ENCODE measurements around the gene KIAA0232. TPM values are rescaled to one million over a fixed set of nuclear protein-coding genes. Genes with fewer than 3 reads are reported as not detected.

Gene KIAA0232
- total and polyA plus RNA-seq, 2 of the 8 experiments (the other 6 are each of a cell fraction or from before 2014, with no cell fraction given): 5.6 to 23.3 TPM

GRCh38 chr4:6782147-6782845 is at the start of gene KIAA0232 (continued):
- TF ChIP-seq SP4 (IDR thresholded peaks at IDR 0.05; ENCODE audit: low read length) (no peak), KDM5A (IDR thresholded peaks at IDR 0.05; ENCODE audit: low read length) (no peak), SAP30 (IDR thresholded peaks at IDR 0.05; ENCODE audit: insufficient read depth, insufficient replicate concordance, low read length) (no peak), CTBP2 (IDR thresholded peaks at IDR 0.05; ENCODE audit: borderline replicate concordance, insufficient read depth, insufficient read length, low read length) (peak; percentile 70), POU5F1 (IDR thresholded peaks at IDR 0.05; ENCODE audit: low read depth, low read length) (no peak), GABPA (IDR thresholded peaks at IDR 0.05; ENCODE audit: borderline replicate concordance, insufficient read depth, low read length) (no peak), HDAC2 (IDR thresholded peaks at IDR 0.05; ENCODE audit: borderline replicate concordance in 1 of 2, low read depth in 2 of 2, low read length in 2 of 2) (peak in 1 of 2 experiments; percentile 77; a peak in 1 of 4 replicates), JUND (IDR thresholded peaks at IDR 0.05; ENCODE audit: low read length) (peak; percentile 59; the same call in 1 of the 2 replicates), RXRA (IDR thresholded peaks at IDR 0.05; ENCODE audit: insufficient read depth, low read depth, low read length) (no peak), CBX5 (IDR thresholded peaks at IDR 0.05; ENCODE audit: low read depth, low read length) (no peak), POLR2A (IDR thresholded peaks at IDR 0.05; ENCODE audit: control extremely low read depth in 1 of 2, low read depth in 2 of 2, low read length in 2 of 2) (peak in 1 of 2 experiments; percentile 33; a peak in 2 of 3 replicates), TBP (IDR thresholded peaks at IDR 0.05; ENCODE audit: low read depth, low read length) (peak; percentile 73; the same call in 1 of the 2 replicates), SRF (IDR thresholded peaks at IDR 0.05; ENCODE audit: low read depth, low read length) (peak; percentile 29; the same call in 1 of the 2 replicates), CBX8 (IDR thresholded peaks at IDR 0.05; ENCODE audit: borderline replicate concordance, low read depth, low read length) (no peak), RFX5 (IDR thresholded peaks at IDR 0.05; ENCODE audit: borderline replicate concordance, low read depth, low read length) (no peak), BACH1 (IDR thresholded peaks at IDR 0.05; ENCODE audit: low read length) (no peak), FOSL1 (IDR thresholded peaks at IDR 0.05; ENCODE audit: insufficient read depth, low read depth, low read length) (0 out of 2 replicates have a peak, but pooled peaks have one; percentile 52), NRF1 (IDR thresholded peaks at IDR 0.05; ENCODE audit: low read depth, low read length) (no peak), KDM1A (IDR thresholded peaks at IDR 0.05; ENCODE audit: borderline replicate concordance, low read length) (no peak)
- TF ChIP-seq, protein P1, sequence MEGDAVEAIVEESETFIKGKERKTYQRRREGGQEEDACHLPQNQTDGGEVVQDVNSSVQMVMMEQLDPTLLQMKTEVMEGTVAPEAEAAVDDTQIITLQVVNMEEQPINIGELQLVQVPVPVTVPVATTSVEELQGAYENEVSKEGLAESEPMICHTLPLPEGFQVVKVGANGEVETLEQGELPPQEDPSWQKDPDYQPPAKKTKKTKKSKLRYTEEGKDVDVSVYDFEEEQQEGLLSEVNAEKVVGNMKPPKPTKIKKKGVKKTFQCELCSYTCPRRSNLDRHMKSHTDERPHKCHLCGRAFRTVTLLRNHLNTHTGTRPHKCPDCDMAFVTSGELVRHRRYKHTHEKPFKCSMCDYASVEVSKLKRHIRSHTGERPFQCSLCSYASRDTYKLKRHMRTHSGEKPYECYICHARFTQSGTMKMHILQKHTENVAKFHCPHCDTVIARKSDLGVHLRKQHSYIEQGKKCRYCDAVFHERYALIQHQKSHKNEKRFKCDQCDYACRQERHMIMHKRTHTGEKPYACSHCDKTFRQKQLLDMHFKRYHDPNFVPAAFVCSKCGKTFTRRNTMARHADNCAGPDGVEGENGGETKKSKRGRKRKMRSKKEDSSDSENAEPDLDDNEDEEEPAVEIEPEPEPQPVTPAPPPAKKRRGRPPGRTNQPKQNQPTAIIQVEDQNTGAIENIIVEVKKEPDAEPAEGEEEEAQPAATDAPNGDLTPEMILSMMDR (IDR thresholded peaks at IDR 0.05; ENCODE audit: control extremely low read depth in 1 of 3, insufficient read depth in 1 of 3, low read depth in 1 of 3, low read length in 3 of 3): peak in 2 of 3 experiments; percentile 0 to 11; a peak in 1 of 4 replicates
- TF ChIP-seq, protein P2, sequence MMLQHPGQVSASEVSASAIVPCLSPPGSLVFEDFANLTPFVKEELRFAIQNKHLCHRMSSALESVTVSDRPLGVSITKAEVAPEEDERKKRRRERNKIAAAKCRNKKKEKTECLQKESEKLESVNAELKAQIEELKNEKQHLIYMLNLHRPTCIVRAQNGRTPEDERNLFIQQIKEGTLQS (IDR thresholded peaks at IDR 0.05; ENCODE audit: insufficient read depth, low read depth, low read length): no peak

Data from H1 (cell line).